ENCODE data around the gene RAB33A.

- TF ChIP-seq, protein P1, sequence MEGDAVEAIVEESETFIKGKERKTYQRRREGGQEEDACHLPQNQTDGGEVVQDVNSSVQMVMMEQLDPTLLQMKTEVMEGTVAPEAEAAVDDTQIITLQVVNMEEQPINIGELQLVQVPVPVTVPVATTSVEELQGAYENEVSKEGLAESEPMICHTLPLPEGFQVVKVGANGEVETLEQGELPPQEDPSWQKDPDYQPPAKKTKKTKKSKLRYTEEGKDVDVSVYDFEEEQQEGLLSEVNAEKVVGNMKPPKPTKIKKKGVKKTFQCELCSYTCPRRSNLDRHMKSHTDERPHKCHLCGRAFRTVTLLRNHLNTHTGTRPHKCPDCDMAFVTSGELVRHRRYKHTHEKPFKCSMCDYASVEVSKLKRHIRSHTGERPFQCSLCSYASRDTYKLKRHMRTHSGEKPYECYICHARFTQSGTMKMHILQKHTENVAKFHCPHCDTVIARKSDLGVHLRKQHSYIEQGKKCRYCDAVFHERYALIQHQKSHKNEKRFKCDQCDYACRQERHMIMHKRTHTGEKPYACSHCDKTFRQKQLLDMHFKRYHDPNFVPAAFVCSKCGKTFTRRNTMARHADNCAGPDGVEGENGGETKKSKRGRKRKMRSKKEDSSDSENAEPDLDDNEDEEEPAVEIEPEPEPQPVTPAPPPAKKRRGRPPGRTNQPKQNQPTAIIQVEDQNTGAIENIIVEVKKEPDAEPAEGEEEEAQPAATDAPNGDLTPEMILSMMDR (conservative IDR thresholded peaks at IDR 0.05), result no peak
- no peak for TF ChIP-seq ZFX (IDR thresholded peaks at IDR 0.05)
Observed at GRCh38 chrX:130197464-130197863, 25.7 kb downstream of the RAB33A start.

All from C4-2B (cell line).